Muscle layer of duodenum (tissue), 2 donors: ENCODE data around the gene RAB7A.
"Not testable (repeated sequence)": the region's sequence is repeated elsewhere in the genome, so short reads cannot be mapped to it uniquely, and the experiment has no call there.

ENCODE experiments used
- H3K27ac ChIP-seq: one replicate; pipeline ENCODE4 v1.7.0; 2013; ENCODE audit warnings: mild to moderate bottlenecking, low read length
- H3K27me3 ChIP-seq: one replicate; pipeline ENCODE4 v1.7.0; 2013; ENCODE audit warnings: low read depth, mild to moderate bottlenecking, control low read depth, low read length
- H3K36me3 ChIP-seq, 2 donors: one replicate each; pipeline ENCODE4 v1.7.0; 2013; ENCODE audit warnings: low read length in 2 of 2, control low read depth in 1 of 2, mild to moderate bottlenecking in 1 of 2; ENCODE audit not compliant: insufficient read depth in 2 of 2, control insufficient read depth in 1 of 2
- H3K4me1 ChIP-seq, 2 donors: one replicate each; pipeline ENCODE4 v1.7.0; 2013; ENCODE audit warnings: low read length in 2 of 2, mild to moderate bottlenecking in 2 of 2, control low read depth in 1 of 2, moderate library complexity in 1 of 2; ENCODE audit not compliant: insufficient read depth in 2 of 2, control insufficient read depth in 1 of 2
- H3K4me3 ChIP-seq, 2 donors: one replicate each; pipeline ENCODE4 v1.7.0; 2013; ENCODE audit warnings: low read length in 2 of 2, low read depth in 1 of 2, mild to moderate bottlenecking in 1 of 2
- H3K9me3 ChIP-seq, 2 donors: one replicate each; pipeline ENCODE4 v1.7.0; 2013; ENCODE audit warnings: low read length in 2 of 2, control low read depth in 1 of 2, mild to moderate bottlenecking in 1 of 2; ENCODE audit not compliant: control insufficient read depth in 1 of 2
- donor health status: healthy.

Gene RAB7A

GRCh38 chr3:128824132-128824850, 98.3 kb downstream of the RAB7A start:
- Histone ChIP-seq H3K9me3 (no peaks in the 10 kb centered on the region), H3K4me3 (no peak overlapping the region), H3K4me1 (peaks cover 0 to 5% of the 10 kb centered on the region in 2 donors), H3K27ac (no peak overlapping the region), H3K36me3 (peaks cover 0 to 12% of the 10 kb centered on the region in 2 donors), H3K27me3 (no peaks in the 10 kb centered on the region)

GRCh38 chr3:128825117-128825725, 99.2 kb downstream of the RAB7A start:
- no peaks in the 10 kb centered on the region for H3K27me3 ChIP-seq
- H3K36me3 ChIP-seq: peaks cover 0 to 3% of the 10 kb centered on the region in 2 donors
- no peak overlapping the region for H3K4me3 ChIP-seq
- no peaks in the 10 kb centered on the region for H3K9me3 ChIP-seq
- H3K27ac ChIP-seq: no peak overlapping the region
- peaks cover 0 to 5% of the 10 kb centered on the region in 2 donors for H3K4me1 ChIP-seq

GRCh38 chr3:128829087-128829486, 103.1 kb downstream of the RAB7A start:
- H3K4me1 ChIP-seq, H3K27ac ChIP-seq, H3K27me3 ChIP-seq, H3K9me3 ChIP-seq, H3K4me3 ChIP-seq, H3K36me3 ChIP-seq: not testable (repeated sequence)

- not testable (repeated sequence) for H3K9me3 ChIP-seq, H3K4me3 ChIP-seq, H3K4me1 ChIP-seq, H3K27me3 ChIP-seq, H3K36me3 ChIP-seq, H3K27ac ChIP-seq
These were observed 104.1 kb downstream of the RAB7A start for GRCh38 chr3:128829925-128830625.

GRCh38 chr3:128830762-128831161, 104.8 kb downstream of the RAB7A start:
- not testable (repeated sequence) for H3K27ac ChIP-seq, H3K4me3 ChIP-seq, H3K27me3 ChIP-seq, H3K36me3 ChIP-seq, H3K9me3 ChIP-seq, H3K4me1 ChIP-seq

GRCh38 chr3:128832979-128833378, 107.0 kb downstream of the RAB7A start:
- not testable (repeated sequence) for H3K9me3 ChIP-seq, H3K4me1 ChIP-seq, H3K4me3 ChIP-seq

GRCh38 chr3:128835096-128835495, 109.1 kb downstream of the RAB7A start:
- Histone ChIP-seq H3K4me1 (no peaks in the 10 kb centered on the region), H3K27ac (no peak overlapping the region), H3K36me3 (no peaks in the 10 kb centered on the region), H3K9me3 (no peaks in the 10 kb centered on the region), H3K27me3 (no peaks in the 10 kb centered on the region), H3K4me3 (no peak overlapping the region)

More at GRCh38 chr3:128832979-128833378, 107.0 kb downstream of the RAB7A start:
- not testable (repeated sequence) for H3K27me3 ChIP-seq, H3K36me3 ChIP-seq, H3K27ac ChIP-seq

GRCh38 chr3:128841926-128842920, 116.2 kb downstream of the RAB7A start:
- Histone ChIP-seq H3K4me3 (no peak overlapping the region), H3K9me3 (no peaks in the 10 kb centered on the region), H3K27ac (no peak overlapping the region), H3K36me3 (no peaks in the 10 kb centered on the region), H3K4me1 (peaks cover 9 to 10% of the 10 kb centered on the region in 2 donors), H3K27me3 (no peaks in the 10 kb centered on the region)

- Histone ChIP-seq H3K36me3 (no peaks in the 10 kb centered on the region), H3K27me3 (no peaks in the 10 kb centered on the region), H3K9me3 (no peaks in the 10 kb centered on the region), H3K27ac (no peak overlapping the region), H3K4me1 (peaks cover 9 to 10% of the 10 kb centered on the region in 2 donors), H3K4me3 (no peak overlapping the region)
These were observed 118.5 kb downstream of the RAB7A start for GRCh38 chr3:128844502-128844901.

GRCh38 chr3:128845119-128845777, 119.3 kb downstream of the RAB7A start:
- H3K4me1 ChIP-seq: peaks cover 9 to 10% of the 10 kb centered on the region in 2 donors
- H3K36me3 ChIP-seq: no peaks in the 10 kb centered on the region
- no peaks in the 10 kb centered on the region for H3K27me3 ChIP-seq
- H3K4me3 ChIP-seq: peak overlapping the region; percentile 55 to 67
- no peak overlapping the region for H3K27ac ChIP-seq
- H3K9me3 ChIP-seq: no peaks in the 10 kb centered on the region
